ENCODE measurements around the gene SHMT2. TPM values are rescaled to one million over a fixed set of nuclear protein-coding genes. Genes with fewer than 3 reads are reported as not detected.

SHMT2 gene
- total and polyA plus RNA-seq, 2 of the 4 experiments (the other 2 are of a cell fraction): 266 to 364 TPM

GRCh38 chr12:57223191-57224165 lies 6.0 kb upstream of the SHMT2 start (continued):
- TF ChIP-seq, protein P1, sequence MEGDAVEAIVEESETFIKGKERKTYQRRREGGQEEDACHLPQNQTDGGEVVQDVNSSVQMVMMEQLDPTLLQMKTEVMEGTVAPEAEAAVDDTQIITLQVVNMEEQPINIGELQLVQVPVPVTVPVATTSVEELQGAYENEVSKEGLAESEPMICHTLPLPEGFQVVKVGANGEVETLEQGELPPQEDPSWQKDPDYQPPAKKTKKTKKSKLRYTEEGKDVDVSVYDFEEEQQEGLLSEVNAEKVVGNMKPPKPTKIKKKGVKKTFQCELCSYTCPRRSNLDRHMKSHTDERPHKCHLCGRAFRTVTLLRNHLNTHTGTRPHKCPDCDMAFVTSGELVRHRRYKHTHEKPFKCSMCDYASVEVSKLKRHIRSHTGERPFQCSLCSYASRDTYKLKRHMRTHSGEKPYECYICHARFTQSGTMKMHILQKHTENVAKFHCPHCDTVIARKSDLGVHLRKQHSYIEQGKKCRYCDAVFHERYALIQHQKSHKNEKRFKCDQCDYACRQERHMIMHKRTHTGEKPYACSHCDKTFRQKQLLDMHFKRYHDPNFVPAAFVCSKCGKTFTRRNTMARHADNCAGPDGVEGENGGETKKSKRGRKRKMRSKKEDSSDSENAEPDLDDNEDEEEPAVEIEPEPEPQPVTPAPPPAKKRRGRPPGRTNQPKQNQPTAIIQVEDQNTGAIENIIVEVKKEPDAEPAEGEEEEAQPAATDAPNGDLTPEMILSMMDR (conservative IDR thresholded peaks at IDR 0.05; ENCODE audit: low read depth, low read length): no peak
- TF ChIP-seq CHD1 (IDR thresholded peaks at IDR 0.05; ENCODE audit: low read depth, low read length) (no peak), RFX5 (IDR thresholded peaks at IDR 0.05; ENCODE audit: low read depth, low read length) (no peak)
- TF ChIP-seq, protein P2, sequence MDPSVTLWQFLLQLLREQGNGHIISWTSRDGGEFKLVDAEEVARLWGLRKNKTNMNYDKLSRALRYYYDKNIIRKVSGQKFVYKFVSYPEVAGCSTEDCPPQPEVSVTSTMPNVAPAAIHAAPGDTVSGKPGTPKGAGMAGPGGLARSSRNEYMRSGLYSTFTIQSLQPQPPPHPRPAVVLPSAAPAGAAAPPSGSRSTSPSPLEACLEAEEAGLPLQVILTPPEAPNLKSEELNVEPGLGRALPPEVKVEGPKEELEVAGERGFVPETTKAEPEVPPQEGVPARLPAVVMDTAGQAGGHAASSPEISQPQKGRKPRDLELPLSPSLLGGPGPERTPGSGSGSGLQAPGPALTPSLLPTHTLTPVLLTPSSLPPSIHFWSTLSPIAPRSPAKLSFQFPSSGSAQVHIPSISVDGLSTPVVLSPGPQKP (IDR thresholded peaks at IDR 0.05; ENCODE audit: borderline replicate concordance, low read depth, low read length): no peak

All from IMR-90 (cell line).